Stimulated activated naive B cell treated with anti-CD40 and anti-IgM and Interleukin-4, amounts not matched to agents 10 μg/mL and 1 μg/mL and 100 μg/mL, for 72 hours (primary cell): ENCODE results near the gene ORM1.
"Not testable (repeated sequence)": the region's sequence is repeated elsewhere in the genome, so short reads cannot be mapped to it uniquely, and the experiment has no call there.

Experiments
- ATAC-seq, 2 donors: fragments of 150-1000 bp; cut with Tn5 transposase; replicated peaks; 2 replicates each; pipeline ENCODE4 v1.10.0; 2021; ENCODE audit warnings: moderate library complexity in 1 of 2
- DNase-seq: peaks from one replicate; pipeline ENCODE4 v3.0.0; 2021
- H3K27ac Mint-ChIP-seq: one replicate; pipeline ENCODE4 v1.8.0; 2022; ENCODE audit warnings: mild to moderate bottlenecking, mixed read lengths
- H3K27me3 Mint-ChIP-seq, 2 donors: one replicate each; pipeline ENCODE4 v1.8.0; 2022; ENCODE audit warnings: mixed read lengths in 2 of 2
- H3K36me3 Mint-ChIP-seq, 2 donors: one replicate each; pipeline ENCODE4 v1.8.0; 2022; ENCODE audit warnings: mixed read lengths in 2 of 2, mild to moderate bottlenecking in 1 of 2
- H3K4me1 Mint-ChIP-seq, 2 donors: one replicate each; pipeline ENCODE4 v1.8.0; 2022; ENCODE audit warnings: mixed read lengths in 2 of 2, mild to moderate bottlenecking in 1 of 2
- H3K4me3 Mint-ChIP-seq, 2 donors: one replicate each; pipeline ENCODE4 v1.8.0; 2022; ENCODE audit warnings: mild to moderate bottlenecking in 2 of 2, mixed read lengths in 2 of 2, moderate library complexity in 1 of 2
- H3K9me3 Mint-ChIP-seq, 2 donors: one replicate each; pipeline ENCODE4 v1.8.0; 2022; ENCODE audit warnings: mixed read lengths in 2 of 2, mild to moderate bottlenecking in 1 of 2

The ORM1 gene

GRCh38 chr9:114320710-114321109 is 2.2 kb upstream of the ORM1 start:
- H3K27ac Mint-ChIP-seq, DNase-seq, H3K4me3 Mint-ChIP-seq, H3K36me3 Mint-ChIP-seq, H3K27me3 Mint-ChIP-seq, H3K4me1 Mint-ChIP-seq, H3K9me3 Mint-ChIP-seq, ATAC-seq: not testable (repeated sequence)

GRCh38 chr9:114321759-114322158 is 1.1 kb upstream of the ORM1 start:
- no peaks in the 10 kb centered on the region for H3K9me3 Mint-ChIP-seq
- no peak overlapping the region for H3K27ac Mint-ChIP-seq

GRCh38 chr9:114322160-114322818 is 609 bp upstream of the ORM1 start:
- ATAC-seq, H3K27ac Mint-ChIP-seq, H3K4me1 Mint-ChIP-seq, H3K36me3 Mint-ChIP-seq, H3K27me3 Mint-ChIP-seq, H3K9me3 Mint-ChIP-seq, DNase-seq, H3K4me3 Mint-ChIP-seq: not testable (repeated sequence)

More at GRCh38 chr9:114321759-114322158, 1.1 kb upstream of the ORM1 start:
- H3K4me3 Mint-ChIP-seq: no peak overlapping the region
- ATAC-seq: no peak
- H3K27me3 Mint-ChIP-seq: peaks cover 0 to 7% of the 10 kb centered on the region in 2 donors
- DNase-seq: no peak
- no peaks in the 10 kb centered on the region for H3K36me3 Mint-ChIP-seq
- no peaks in the 10 kb centered on the region for H3K4me1 Mint-ChIP-seq

GRCh38 chr9:114323849-114324248 is 951 bp downstream of the ORM1 start:
- H3K9me3 Mint-ChIP-seq, H3K4me1 Mint-ChIP-seq, H3K27ac Mint-ChIP-seq: not testable (repeated sequence)

GRCh38 chr9:114324492-114324891 is 1.6 kb downstream of the ORM1 start:
- Mint-ChIP-seq H3K4me3 (no peak overlapping the region), H3K27me3 (peaks cover 0 to under 1% of the 10 kb centered on the region in 2 donors), H3K36me3 (no peaks in the 10 kb centered on the region), H3K9me3 (no peaks in the 10 kb centered on the region), H3K27ac (no peak overlapping the region), H3K4me1 (no peaks in the 10 kb centered on the region)
- ATAC-seq (no peak), DNase-seq (no peak)

More at GRCh38 chr9:114323849-114324248, 951 bp downstream of the ORM1 start:
- H3K27me3 Mint-ChIP-seq, DNase-seq, ATAC-seq, H3K36me3 Mint-ChIP-seq, H3K4me3 Mint-ChIP-seq: not testable (repeated sequence)

- H3K36me3 Mint-ChIP-seq, H3K27ac Mint-ChIP-seq, H3K9me3 Mint-ChIP-seq, ATAC-seq, DNase-seq, H3K27me3 Mint-ChIP-seq, H3K4me1 Mint-ChIP-seq, H3K4me3 Mint-ChIP-seq: not testable (repeated sequence)
Observed at GRCh38 chr9:114324965-114325364, 2.1 kb downstream of the ORM1 start.

GRCh38 chr9:114325684-114326254 is 2.9 kb downstream of the ORM1 start:
- not testable (repeated sequence) for H3K4me1 Mint-ChIP-seq, ATAC-seq, H3K4me3 Mint-ChIP-seq, H3K36me3 Mint-ChIP-seq, H3K27ac Mint-ChIP-seq, DNase-seq, H3K9me3 Mint-ChIP-seq, H3K27me3 Mint-ChIP-seq

GRCh38 chr9:114327749-114328148 is 4.9 kb downstream of the ORM1 start:
- ATAC-seq (no peak), DNase-seq (no peak)
- H3K27ac Mint-ChIP-seq: no peak overlapping the region

GRCh38 chr9:114328357-114328820 is 5.5 kb downstream of the ORM1 start:
- not testable (repeated sequence) for H3K9me3 Mint-ChIP-seq, H3K4me3 Mint-ChIP-seq, H3K36me3 Mint-ChIP-seq, H3K27me3 Mint-ChIP-seq, ATAC-seq, H3K27ac Mint-ChIP-seq, DNase-seq
- H3K4me1 Mint-ChIP-seq: peaks cover 11 to 20% of the 10 kb centered on the region in 2 donors

More at GRCh38 chr9:114327749-114328148, 4.9 kb downstream of the ORM1 start:
- Mint-ChIP-seq H3K4me3 (no peak overlapping the region), H3K36me3 (no peaks in the 10 kb centered on the region), H3K9me3 (no peaks in the 10 kb centered on the region), H3K27me3 (no peaks in the 10 kb centered on the region), H3K4me1 (peaks cover 11 to 20% of the 10 kb centered on the region in 2 donors)

- H3K36me3 Mint-ChIP-seq, ATAC-seq, H3K4me3 Mint-ChIP-seq, H3K9me3 Mint-ChIP-seq, H3K27ac Mint-ChIP-seq, H3K27me3 Mint-ChIP-seq, DNase-seq: not testable (repeated sequence)
- peaks cover 11 to 20% of the 10 kb centered on the region in 2 donors for H3K4me1 Mint-ChIP-seq
Observed at GRCh38 chr9:114328937-114329624, 6.2 kb downstream of the ORM1 start.

GRCh38 chr9:114329625-114330022 is 6.7 kb downstream of the ORM1 start, which contains the start of gene ORM2:
Gene ORM2 (plus strand): TSS chr9:114329869. CDS start chr9:114329905, 36 bp downstream.
- H3K9me3 Mint-ChIP-seq, H3K4me3 Mint-ChIP-seq, DNase-seq, H3K36me3 Mint-ChIP-seq, ATAC-seq, H3K27me3 Mint-ChIP-seq: not testable (repeated sequence)
- Mint-ChIP-seq H3K27ac (peak within 1 kb of the TSS; percentile 56), H3K4me1 (peaks cover 11 to 20% of the 10 kb centered on the region in 2 donors)

- DNase-seq: no peak
- Mint-ChIP-seq H3K27me3 (no peaks in the 10 kb centered on the region), H3K27ac (peak overlapping the region; percentile 56), H3K9me3 (peaks cover 3 to 4% of the 10 kb centered on the region in 2 donors), H3K4me1 (peaks cover 12 to 20% of the 10 kb centered on the region in 2 donors), H3K36me3 (peaks cover 9 to 13% of the 10 kb centered on the region in 2 donors), H3K4me3 (no peak overlapping the region)
- peak in 1 of 2 donors; percentile 1 for ATAC-seq
Observed at GRCh38 chr9:114330636-114331035, 7.7 kb downstream of the ORM1 start.

- peak; percentile 23 to 32 for ATAC-seq
- not testable (repeated sequence) for H3K27me3 Mint-ChIP-seq, H3K4me3 Mint-ChIP-seq, DNase-seq, H3K9me3 Mint-ChIP-seq
- Mint-ChIP-seq H3K36me3 (peaks cover 18 to 19% of the 10 kb centered on the region in 2 donors), H3K27ac (peak overlapping the region; percentile 75), H3K4me1 (peaks cover 12 to 27% of the 10 kb centered on the region in 2 donors)
Observed at GRCh38 chr9:114331229-114332195, 8.6 kb downstream of the ORM1 start.
